GM12892 (cell line): ENCODE data around the gene SOX8.

Experiments used
- POLR2A ChIP-seq: IDR thresholded peaks from 2 replicates; pipeline ENCODE4 v1.6.1; 2011; ENCODE audit warnings: low read depth, low read length, control low read depth
- TAF1 ChIP-seq: IDR thresholded peaks from 2 replicates; pipeline ENCODE4 v1.6.1; 2011; ENCODE audit warnings: low read depth, mild to moderate bottlenecking, control low read depth, low read length, borderline replicate concordance

- TF ChIP-seq POLR2A (no peak), TAF1 (no peak)
Observed at GRCh38 chr16:1026057-1026783, 44.6 kb downstream of the SOX8 start.
